ENCODE data around the gene TEX14.

Gene TEX14

GRCh38 chr17:58527949-58528348 is 163.9 kb downstream of the TEX14 start:
- no peak for FAIRE-seq
- no peak for DNase-seq (ENCODE audit: insufficient read length, low spot score)
- TF ChIP-seq POLR2AphosphoS5 (IDR thresholded peaks at IDR 0.05; ENCODE audit: low read depth, low read length): no peak
- no peak for TF ChIP-seq POLR2A (IDR thresholded peaks at IDR 0.05; ENCODE audit: low read depth, low read length)
- no peak for TF ChIP-seq POU2F2 (IDR thresholded peaks at IDR 0.05; ENCODE audit: low read depth, low read length)
- TF ChIP-seq PAX5 (IDR thresholded peaks at IDR 0.05; ENCODE audit: insufficient read depth, low read length, severe bottlenecking): no peak
- no peak for TF ChIP-seq TAF1 (IDR thresholded peaks at IDR 0.05; ENCODE audit: low read depth, low read length)
- no peak for TF ChIP-seq SPI1 (IDR thresholded peaks at IDR 0.05; ENCODE audit: low read depth, low read length)

GRCh38 chr17:58527306-58527705 is 164.5 kb downstream of the TEX14 start:
- TF ChIP-seq TAF1 (IDR thresholded peaks at IDR 0.05; ENCODE audit: low read depth, low read length) (no peak), PAX5 (IDR thresholded peaks at IDR 0.05; ENCODE audit: insufficient read depth, low read length, severe bottlenecking) (no peak), POLR2A (IDR thresholded peaks at IDR 0.05; ENCODE audit: low read depth, low read length) (no peak), POLR2AphosphoS5 (IDR thresholded peaks at IDR 0.05; ENCODE audit: low read depth, low read length) (no peak), SPI1 (IDR thresholded peaks at IDR 0.05; ENCODE audit: low read depth, low read length) (no peak), POU2F2 (IDR thresholded peaks at IDR 0.05; ENCODE audit: low read depth, low read length) (no peak)
- FAIRE-seq: no peak

GRCh38 chr17:58525239-58525638 is 166.6 kb downstream of the TEX14 start:
- TF ChIP-seq TAF1 (IDR thresholded peaks at IDR 0.05; ENCODE audit: low read depth, low read length) (no peak), POU2F2 (IDR thresholded peaks at IDR 0.05; ENCODE audit: low read depth, low read length) (no peak), PAX5 (IDR thresholded peaks at IDR 0.05; ENCODE audit: insufficient read depth, low read length, severe bottlenecking) (no peak), SPI1 (IDR thresholded peaks at IDR 0.05; ENCODE audit: low read depth, low read length) (no peak), POLR2AphosphoS5 (IDR thresholded peaks at IDR 0.05; ENCODE audit: low read depth, low read length) (no peak), POLR2A (IDR thresholded peaks at IDR 0.05; ENCODE audit: low read depth, low read length) (no peak)
- DNase-seq (ENCODE audit: insufficient read length, low spot score): no peak
- no peak for FAIRE-seq

More at GRCh38 chr17:58527306-58527705, 164.5 kb downstream of the TEX14 start:
- no peak for DNase-seq (ENCODE audit: insufficient read length, low spot score)

GRCh38 chr17:58521680-58522079 is 170.2 kb downstream of the TEX14 start:
- no peak for DNase-seq (ENCODE audit: insufficient read length, low spot score)
- TF ChIP-seq POLR2A (IDR thresholded peaks at IDR 0.05; ENCODE audit: low read depth, low read length) (no peak), SPI1 (IDR thresholded peaks at IDR 0.05; ENCODE audit: low read depth, low read length) (no peak), TAF1 (IDR thresholded peaks at IDR 0.05; ENCODE audit: low read depth, low read length) (no peak), POU2F2 (IDR thresholded peaks at IDR 0.05; ENCODE audit: low read depth, low read length) (no peak), POLR2AphosphoS5 (IDR thresholded peaks at IDR 0.05; ENCODE audit: low read depth, low read length) (no peak), PAX5 (IDR thresholded peaks at IDR 0.05; ENCODE audit: insufficient read depth, low read length, severe bottlenecking) (no peak)
- FAIRE-seq: no peak

- TF ChIP-seq SPI1 (IDR thresholded peaks at IDR 0.05; ENCODE audit: low read depth, low read length) (no peak), PAX5 (IDR thresholded peaks at IDR 0.05; ENCODE audit: insufficient read depth, low read length, severe bottlenecking) (no peak), POLR2AphosphoS5 (IDR thresholded peaks at IDR 0.05; ENCODE audit: low read depth, low read length) (no peak)
- DNase-seq (ENCODE audit: insufficient read length, low spot score): no peak
- FAIRE-seq: peak; percentile 45
These were observed 170.9 kb downstream of the TEX14 start for GRCh38 chr17:58520843-58521430.

- DNase-seq (ENCODE audit: insufficient read length, low spot score): peak; percentile 93
- peak; percentile 98 for FAIRE-seq
- peak; percentile 82; the same call in 1 of the 2 replicates for TF ChIP-seq POU2F2 (IDR thresholded peaks at IDR 0.05; ENCODE audit: low read depth, low read length)
- peak; percentile 85 for TF ChIP-seq TAF1 (IDR thresholded peaks at IDR 0.05; ENCODE audit: low read depth, low read length)
- no peak for TF ChIP-seq SPI1 (IDR thresholded peaks at IDR 0.05; ENCODE audit: low read depth, low read length)
- TF ChIP-seq POLR2AphosphoS5 (IDR thresholded peaks at IDR 0.05; ENCODE audit: low read depth, low read length): no peak
- peak; percentile 53 for TF ChIP-seq POLR2A (IDR thresholded peaks at IDR 0.05; ENCODE audit: low read depth, low read length)
- no peak for TF ChIP-seq PAX5 (IDR thresholded peaks at IDR 0.05; ENCODE audit: insufficient read depth, low read length, severe bottlenecking)
These were observed 173.8 kb downstream of the TEX14 start for GRCh38 chr17:58517928-58518609.

GRCh38 chr17:58517378-58517927 is 174.4 kb downstream of the TEX14 start:
- peak; percentile 59; the same call in 1 of the 2 replicates for TF ChIP-seq TAF1 (IDR thresholded peaks at IDR 0.05; ENCODE audit: low read depth, low read length)
- peak; percentile 47; the same call in 1 of the 2 replicates for TF ChIP-seq SPI1 (IDR thresholded peaks at IDR 0.05; ENCODE audit: low read depth, low read length)
- no peak for TF ChIP-seq PAX5 (IDR thresholded peaks at IDR 0.05; ENCODE audit: insufficient read depth, low read length, severe bottlenecking)
- peak; percentile 46; the same call in 1 of the 2 replicates for TF ChIP-seq POLR2A (IDR thresholded peaks at IDR 0.05; ENCODE audit: low read depth, low read length)
- no peak for TF ChIP-seq POU2F2 (IDR thresholded peaks at IDR 0.05; ENCODE audit: low read depth, low read length)
- peak; percentile 70 for TF ChIP-seq POLR2AphosphoS5 (IDR thresholded peaks at IDR 0.05; ENCODE audit: low read depth, low read length)
- no peak for FAIRE-seq

GRCh38 chr17:58516644-58517377 is 175.0 kb downstream of the TEX14 start:
- no peak for TF ChIP-seq POLR2AphosphoS5 (IDR thresholded peaks at IDR 0.05; ENCODE audit: low read depth, low read length)
- no peak for TF ChIP-seq TAF1 (IDR thresholded peaks at IDR 0.05; ENCODE audit: low read depth, low read length)
- no peak for TF ChIP-seq SPI1 (IDR thresholded peaks at IDR 0.05; ENCODE audit: low read depth, low read length)
- TF ChIP-seq PAX5 (IDR thresholded peaks at IDR 0.05; ENCODE audit: insufficient read depth, low read length, severe bottlenecking): no peak
- TF ChIP-seq POLR2A (IDR thresholded peaks at IDR 0.05; ENCODE audit: low read depth, low read length): no peak
- TF ChIP-seq POU2F2 (IDR thresholded peaks at IDR 0.05; ENCODE audit: low read depth, low read length): no peak
- FAIRE-seq: no peak
- DNase-seq (ENCODE audit: insufficient read length, low spot score): no peak

More at GRCh38 chr17:58517378-58517927, 174.4 kb downstream of the TEX14 start:
- no peak for DNase-seq (ENCODE audit: insufficient read length, low spot score)

- no peak for TF ChIP-seq SPI1 (IDR thresholded peaks at IDR 0.05; ENCODE audit: low read depth, low read length)
- no peak for TF ChIP-seq POLR2A (IDR thresholded peaks at IDR 0.05; ENCODE audit: low read depth, low read length)
- no peak for TF ChIP-seq POLR2AphosphoS5 (IDR thresholded peaks at IDR 0.05; ENCODE audit: low read depth, low read length)
- TF ChIP-seq PAX5 (IDR thresholded peaks at IDR 0.05; ENCODE audit: insufficient read depth, low read length, severe bottlenecking): no peak
- no peak for TF ChIP-seq POU2F2 (IDR thresholded peaks at IDR 0.05; ENCODE audit: low read depth, low read length)
- no peak for TF ChIP-seq TAF1 (IDR thresholded peaks at IDR 0.05; ENCODE audit: low read depth, low read length)
- DNase-seq (ENCODE audit: insufficient read length, low spot score): no peak
- no peak for FAIRE-seq
These were observed 176.6 kb downstream of the TEX14 start for GRCh38 chr17:58515286-58515685.
